ENCODE results near the gene IGLL5.

Gene IGLL5

DNA sequence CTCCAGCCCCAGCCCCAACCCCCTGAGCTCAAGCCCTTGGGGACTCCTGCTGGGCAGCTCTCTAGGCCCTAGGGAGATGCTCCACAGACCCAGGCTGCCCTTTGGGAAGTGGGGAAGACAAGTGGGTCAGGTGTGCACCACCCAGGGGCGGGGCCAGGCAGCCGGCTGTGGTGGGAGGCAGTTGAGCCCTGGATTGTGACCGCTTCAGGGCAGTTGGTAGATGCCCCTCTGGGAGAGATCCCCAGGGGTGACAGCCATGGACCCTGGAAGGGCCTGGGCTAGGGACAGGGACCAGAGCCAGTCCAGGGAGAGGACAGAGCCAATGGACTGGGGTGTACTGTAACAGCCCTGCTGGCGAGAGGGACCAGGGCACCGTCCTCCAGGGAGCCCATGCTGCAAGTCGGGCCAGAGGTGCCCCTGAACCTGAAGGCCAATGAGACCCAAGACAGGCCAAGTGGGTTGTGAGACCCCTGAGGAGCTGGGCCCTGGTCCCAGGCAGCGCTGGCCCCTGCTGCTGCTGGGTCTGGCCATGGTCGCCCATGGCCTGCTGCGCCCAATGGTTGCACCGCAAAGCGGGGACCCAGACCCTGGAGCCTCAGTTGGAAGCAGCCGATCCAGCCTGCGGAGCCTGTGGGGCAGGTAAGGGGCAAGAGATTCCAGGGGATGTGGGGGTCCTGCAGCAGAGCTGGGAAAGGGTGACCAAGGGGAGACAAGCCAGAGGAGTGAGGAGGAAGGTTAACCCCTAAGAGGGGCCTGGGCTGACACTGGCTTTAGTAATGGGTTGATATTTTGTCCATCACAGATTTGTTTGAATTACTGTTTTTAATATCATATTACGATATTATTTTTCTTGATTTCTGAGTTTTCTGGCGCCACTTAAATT lies at the start of gene IGLL5:
Gene IGLL5, plus strand, starts transcription at position 196 of the 883 bp plus-strand sequence. Its CDS starts 238 bp downstream, at position 434.
- no peak for DNase-seq

DNA sequence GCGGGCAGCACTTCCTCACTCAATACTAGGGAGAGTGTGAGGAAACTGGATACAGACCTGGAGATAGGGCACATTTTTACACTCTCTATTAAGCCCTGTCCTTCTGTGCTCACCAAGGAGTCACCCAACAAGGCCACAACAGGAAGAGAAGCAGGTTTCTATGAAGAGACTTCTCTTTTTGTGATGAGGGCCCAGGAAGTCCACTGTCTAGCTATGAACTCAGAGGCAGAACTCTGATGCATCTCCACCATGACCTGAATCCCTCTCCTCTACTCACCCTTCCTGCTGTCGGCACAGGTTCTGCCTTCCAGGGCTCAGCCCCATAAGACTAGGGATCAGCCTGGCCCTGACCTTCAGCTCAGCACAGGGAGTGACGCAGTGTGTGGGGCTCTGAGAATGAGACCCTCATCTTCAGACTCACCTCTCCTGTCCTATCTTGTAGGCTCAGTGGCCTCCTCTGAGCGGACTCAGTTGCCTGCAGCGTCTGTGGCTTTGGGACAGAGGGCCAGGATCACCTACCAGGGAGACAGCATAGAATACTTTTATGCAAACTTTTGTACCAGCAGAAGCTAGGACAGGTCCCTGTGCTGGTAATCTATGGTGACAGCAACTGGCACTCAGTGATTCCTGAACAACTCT lies 49.3 kb upstream of the IGLL5 start:
- DNase-seq = no peak

DNA sequence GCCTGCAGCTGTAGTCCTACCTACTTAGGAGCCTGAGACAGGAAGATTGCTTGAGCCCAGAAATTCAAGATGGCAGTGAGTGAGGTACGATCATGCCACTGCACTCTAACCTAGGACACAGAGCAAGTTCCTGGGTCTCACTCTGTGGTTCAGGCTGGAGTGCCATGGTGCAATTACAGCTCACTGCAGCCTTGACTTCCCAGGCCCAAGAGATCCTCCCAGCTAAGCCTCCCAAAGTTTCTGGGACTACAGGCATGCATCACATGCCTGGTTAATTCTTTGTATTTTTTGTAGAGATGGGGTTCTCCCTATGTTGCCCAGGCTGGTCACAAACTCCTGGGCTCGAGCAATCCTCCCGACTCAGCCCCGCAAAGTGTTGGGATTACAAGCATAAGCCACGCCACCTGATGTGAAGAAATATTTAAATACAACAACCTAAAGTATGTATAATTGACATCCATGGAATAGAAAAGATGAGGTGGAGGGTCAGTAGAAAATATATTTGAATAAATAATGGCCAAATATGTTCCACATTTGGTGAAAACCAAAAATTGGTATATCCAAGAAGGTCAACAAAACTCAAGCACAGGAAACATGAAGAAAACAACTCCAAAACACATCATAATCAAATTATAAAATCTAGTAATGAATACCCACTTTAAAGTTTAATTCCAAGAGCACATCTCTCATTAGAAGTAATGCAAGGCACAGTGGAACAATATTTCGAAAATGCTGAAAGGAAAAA lies 47.9 kb upstream of the IGLL5 start:
- DNase-seq = no peak

DNA sequence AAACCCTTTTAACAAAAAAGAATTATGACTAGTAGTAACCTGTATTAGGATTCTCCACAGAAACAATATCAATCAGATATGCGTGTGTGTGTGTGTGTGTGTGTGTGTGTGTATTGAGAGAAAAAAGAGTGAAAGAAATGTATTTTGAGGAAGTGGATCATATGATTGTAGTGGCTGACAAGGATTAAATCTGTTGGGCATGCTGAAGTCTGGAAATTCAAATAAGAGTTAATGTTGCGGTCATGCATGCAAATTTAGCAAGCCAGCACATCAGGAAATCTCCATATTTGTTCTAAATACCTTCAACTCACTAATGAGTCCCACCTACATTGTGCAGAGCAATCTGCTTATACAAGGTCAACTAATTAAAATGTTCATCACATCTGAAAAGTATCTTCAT lies 46.8 kb upstream of the IGLL5 start:
- no peak for DNase-seq

DNA sequence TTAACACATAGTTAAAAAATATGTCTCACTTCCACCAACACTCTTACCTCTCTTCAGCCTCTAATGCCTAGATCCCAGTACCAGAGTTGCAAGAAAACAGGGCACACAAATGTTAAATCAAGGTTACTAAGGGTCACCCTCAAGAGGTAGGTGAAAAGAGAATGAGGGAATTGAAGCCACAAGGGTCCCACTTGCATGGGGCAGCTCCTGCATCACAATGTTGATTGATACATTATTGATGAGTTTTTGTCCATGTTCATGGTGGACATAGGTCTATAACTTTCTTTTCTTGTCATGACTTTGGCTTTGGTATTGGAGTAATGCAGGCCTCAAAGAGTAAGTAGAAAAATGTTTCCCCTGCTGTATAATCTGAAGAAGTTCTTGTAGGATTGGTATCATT lies 46.0 kb upstream of the IGLL5 start:
- DNase-seq = no peak

DNA sequence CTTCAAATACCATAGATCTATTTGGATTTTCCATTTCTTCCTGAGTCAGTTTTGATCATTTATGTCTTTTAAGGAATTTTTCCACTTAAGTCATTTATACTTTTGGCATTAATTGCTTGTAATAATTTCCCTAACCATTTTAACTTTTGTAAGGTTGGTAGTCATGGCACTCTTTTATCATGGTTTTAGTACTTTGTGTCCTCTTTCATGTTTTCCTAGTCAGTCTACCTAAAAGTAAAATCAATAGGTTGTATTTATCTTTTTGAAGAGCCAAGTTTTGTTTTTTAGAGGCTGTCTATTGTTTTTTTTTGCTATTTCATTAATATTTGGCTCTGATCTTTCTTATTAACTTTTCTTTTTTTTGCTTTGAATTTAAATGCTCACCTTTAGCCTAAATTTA lies 45.5 kb upstream of the IGLL5 start:
- no peak for DNase-seq

DNA sequence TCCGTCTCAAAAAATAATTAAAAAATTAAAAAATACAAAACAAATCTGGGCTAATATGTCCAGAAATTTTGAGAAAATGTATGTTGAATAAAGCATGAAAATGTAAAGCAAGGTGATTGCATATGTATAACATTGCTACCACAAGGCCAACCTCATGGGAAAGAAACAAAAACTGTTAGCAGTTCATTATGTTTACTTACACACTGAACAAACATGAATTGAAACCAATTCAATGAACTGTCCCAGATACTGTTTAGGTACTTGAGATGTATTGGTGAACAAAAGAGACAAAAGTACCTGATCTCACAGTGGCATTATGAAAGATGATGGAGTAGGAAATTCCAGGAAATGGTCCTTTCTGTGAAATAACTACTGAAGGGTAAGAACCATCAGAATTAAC lies 43.8 kb upstream of the IGLL5 start:
- DNase-seq = no peak

DNA sequence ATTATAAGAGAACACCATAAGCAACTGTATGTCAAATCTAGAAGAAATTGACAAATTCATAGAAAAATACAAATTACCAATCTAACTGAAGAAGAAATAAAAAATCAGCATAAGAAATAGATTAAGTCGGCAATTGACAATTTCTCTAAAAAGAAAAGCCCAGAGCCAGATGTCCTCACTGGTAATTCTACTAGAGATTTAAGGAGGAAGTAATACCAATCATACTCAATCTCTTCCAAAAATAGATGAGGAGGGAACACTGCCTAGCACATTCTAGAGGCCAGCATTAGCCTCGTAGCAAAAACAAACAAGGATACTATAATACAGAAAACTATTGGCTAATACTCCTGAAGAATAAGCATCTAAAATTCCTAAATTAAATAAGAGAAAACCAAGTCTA lies 40.4 kb upstream of the IGLL5 start:
- DNase-seq = no peak

DNA sequence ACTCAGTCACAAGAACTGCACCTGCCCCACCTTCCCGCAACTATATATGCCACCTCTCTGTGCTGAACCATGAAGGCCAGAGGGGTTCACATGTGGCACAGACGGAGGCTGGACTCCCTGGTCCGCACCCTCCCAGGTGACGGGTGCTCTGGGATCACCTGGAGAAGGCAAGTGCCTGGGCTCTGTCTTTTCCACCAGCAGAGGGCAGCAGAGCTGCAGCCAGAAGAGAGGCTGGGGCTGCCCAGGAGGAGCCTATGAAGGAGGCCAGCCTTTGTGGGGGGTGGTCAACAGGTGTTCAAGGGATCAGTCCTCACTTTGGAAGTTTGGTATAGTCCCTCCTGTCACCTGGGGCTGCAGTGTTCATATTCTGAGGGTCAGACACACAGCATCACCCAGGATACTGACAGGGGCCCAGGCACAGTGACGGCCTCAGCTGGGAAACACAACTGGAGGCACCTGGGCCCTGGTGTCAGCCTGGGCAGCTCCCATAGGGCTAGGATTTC lies 39.2 kb upstream of the IGLL5 start:
- peak in 23 of 58 donors; percentile 2 to 26 (median 7) for DNase-seq

DNA sequence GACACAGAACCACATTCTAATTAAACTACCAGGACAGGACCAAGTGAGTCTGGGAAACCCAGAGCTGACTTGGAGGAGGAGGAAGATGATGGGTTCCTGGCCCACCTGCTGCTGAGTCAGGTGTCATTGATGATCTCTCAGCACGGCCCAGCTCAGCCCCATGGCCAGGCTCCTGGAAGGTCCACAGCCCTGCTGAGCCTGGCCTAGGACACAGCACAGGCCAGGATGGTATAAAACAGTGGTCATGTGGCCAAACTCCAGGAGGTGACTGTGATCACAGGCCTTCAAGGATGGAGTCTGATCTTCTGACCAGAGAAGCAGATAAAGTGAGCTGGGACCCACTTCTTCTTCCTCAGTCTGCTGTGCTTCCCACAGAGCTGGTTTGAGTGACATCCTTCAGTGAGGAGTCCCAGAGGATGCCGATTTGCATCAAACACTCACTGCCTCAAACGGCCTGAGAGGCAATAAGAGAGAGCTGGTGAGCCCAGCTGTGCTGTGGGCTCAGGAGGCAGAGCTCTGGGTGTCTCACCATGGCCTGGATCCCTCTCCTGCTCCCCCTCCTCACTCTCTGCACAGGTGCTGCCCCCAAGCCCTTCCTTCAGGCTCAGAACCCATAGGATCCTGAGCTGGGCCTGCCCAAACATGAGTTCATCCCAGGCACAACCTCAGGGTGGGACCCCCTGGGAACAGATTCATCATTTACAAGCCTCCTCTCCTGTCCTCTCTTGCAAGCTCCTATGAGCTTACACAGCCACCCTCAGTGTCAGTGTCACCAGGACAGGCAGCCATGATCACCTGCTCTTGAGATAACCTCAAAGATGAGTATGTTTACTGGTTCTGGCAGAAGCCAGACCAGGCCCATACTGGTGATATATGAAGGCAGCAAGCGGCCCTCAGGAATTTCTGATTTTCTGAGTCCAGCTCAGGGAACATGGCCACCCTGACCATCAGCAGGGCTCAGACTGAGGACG lies 37.7 kb upstream of the IGLL5 start:
- no peak for DNase-seq

DNA sequence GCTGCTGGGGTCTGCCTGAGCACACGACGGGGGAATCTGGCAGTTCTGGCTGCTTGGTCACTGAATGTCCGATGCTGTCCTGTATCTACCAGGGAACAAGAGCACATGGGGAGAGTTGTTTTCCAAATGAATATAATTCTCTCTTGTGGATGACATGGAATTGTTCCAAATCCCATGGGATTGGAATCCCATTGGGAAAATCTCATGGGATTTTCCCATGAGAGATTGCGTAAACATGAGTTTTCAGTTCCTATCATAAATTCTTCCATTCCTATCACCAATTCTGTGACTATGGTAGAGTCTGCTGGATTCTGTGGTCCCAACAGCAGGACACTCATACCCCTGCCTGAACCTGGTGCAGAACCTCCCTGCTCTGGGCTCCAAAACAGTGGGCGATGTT lies 35.6 kb upstream of the IGLL5 start:
- DNase-seq = no peak

DNA sequence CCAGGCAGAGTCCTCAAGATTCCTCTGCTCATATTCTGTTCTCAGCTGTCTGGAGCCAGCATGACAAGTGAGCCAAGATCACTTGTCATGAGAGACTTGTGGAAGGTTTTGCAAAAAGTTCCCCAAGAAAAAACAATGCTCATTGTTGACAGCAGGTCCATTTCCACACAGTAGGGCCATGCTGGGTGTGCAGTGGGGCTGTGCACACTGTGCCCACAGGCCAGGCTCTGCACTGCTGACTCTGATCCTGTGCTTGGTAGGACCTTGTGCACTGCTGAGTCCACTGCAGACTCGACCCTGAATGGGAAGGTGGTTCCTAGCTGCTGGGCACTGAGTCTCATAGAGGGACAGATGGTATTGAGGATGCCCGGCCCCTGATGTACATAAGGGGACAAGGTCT lies 33.9 kb upstream of the IGLL5 start:
- DNase-seq = no peak

DNA sequence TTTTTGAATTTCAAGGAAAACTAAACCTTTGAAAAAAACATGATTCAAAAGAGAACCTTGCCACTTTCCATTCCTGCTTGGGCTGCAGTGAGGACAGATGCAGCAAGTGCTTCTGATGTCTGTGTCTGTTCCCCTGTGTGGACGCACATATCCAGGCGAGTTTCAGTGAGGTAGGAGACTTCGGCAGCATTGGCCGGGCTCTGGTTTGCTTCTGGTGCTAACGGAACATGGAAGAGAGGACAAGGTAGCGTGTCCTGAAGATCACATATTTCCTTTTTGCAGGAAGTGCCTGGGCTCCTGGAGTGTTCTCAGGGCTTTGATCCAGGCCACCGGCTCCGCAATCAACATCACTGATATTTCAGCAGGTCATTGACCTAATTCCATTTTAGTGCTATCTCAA lies 33.1 kb upstream of the IGLL5 start:
- DNase-seq = no peak

DNA sequence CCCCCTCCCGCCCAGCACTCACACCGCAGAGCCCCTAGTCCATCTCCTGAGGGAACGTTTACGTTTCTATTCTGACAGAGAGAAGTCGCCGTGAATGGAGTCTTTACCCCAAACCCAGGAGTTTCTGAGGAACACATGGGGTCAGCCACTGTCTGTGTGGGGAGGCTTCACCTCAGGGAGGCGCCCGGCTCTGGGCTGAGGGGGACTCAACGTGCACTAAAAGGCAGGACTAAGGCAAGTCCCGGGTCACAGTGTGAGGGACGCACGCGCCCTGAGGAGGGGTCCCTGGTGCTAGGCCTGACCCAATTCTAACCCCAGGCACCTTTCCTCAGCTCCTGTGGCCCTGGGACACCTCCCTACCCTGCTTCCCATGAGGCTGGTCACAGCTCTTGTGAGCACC lies 32.5 kb upstream of the IGLL5 start:
- DNase-seq = no peak

DNA sequence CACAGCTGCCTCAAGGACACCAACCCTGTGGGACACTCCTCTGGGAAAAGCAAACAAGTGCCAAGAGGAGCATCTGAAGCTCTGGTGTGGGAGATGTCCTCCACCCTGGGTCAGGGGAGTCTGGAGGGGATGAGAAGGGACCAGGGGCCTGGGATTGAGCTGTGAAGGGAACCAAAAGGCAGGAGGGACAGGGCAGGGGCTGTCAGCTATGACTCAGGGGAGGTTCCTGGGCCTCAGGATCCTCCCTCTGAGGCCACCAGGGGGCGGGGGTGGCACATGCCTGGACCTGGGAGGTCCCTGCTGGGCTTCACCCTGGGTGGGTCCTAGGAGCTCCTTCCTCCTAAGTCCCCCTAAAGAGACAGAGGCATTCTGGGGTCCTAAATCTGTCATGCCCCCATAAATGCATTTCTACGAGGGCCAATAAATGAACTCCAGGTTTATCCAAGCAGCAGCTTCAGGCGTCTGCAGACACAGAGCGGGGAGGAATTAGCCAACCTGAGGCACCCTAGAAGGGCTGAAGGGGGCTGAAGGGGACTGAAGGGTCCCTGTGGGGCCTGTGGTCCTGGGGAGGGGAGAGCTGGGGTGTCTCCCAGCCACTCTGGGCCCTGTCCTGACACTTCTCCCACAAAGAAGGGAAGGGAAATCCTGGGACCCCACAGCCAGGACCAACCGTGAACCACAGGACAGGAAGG lies 31.9 kb upstream of the IGLL5 start:
- no peak for DNase-seq

DNA sequence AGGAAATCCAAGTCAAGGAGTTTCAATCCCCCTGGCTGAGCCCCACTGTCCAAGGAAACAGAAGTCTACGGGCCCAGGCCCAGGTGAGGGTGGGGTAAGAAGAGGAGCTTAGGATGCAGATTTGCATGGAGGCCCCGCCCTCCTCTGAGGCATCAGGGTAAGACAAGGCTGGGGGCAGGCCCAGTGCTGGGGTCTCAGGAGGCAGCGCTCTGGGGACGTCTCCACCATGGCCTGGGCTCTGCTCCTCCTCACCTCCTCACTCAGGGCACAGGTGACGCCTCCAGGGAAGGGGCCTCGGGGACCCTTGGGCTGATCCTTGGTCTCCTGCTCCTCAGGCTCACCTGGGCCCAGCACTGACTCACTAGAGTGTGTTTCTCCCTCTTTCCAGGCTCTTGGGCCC lies 31.3 kb upstream of the IGLL5 start:
- no peak for DNase-seq

DNA sequence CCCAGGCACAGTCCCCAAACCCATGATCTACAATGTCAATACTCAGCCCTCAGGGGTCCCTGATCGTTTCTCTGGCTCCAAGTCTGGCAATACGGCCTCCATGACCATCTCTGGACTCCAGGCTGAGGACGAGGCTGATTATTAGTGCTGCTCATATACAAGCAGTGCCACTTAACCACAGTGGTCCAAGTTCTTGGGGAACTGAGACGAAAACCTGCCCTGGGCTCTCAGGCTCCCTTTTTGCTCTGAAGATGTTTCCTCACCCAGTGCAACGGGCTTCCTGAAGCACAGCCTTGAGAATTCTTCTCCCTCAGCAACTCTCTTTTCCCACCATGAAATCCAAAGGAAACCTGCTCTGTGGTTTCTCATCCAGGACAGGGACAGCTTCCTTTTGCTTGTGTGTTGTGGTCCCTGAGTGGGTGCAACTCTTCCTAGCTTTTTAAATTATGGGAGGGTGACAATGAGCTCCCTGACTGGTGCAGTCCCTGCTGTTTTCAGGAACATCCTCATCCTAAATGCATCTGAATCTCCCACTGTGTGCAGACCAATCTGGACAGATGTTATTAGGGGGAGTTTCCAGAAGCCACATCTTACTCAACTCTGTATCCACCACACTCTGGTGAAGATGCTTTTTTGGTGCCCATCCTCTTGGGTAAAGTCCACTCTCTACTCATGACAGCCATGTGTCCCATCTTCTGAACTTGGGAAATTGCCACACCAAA lies 30.6 kb upstream of the IGLL5 start:
- DNase-seq = no peak

DNA sequence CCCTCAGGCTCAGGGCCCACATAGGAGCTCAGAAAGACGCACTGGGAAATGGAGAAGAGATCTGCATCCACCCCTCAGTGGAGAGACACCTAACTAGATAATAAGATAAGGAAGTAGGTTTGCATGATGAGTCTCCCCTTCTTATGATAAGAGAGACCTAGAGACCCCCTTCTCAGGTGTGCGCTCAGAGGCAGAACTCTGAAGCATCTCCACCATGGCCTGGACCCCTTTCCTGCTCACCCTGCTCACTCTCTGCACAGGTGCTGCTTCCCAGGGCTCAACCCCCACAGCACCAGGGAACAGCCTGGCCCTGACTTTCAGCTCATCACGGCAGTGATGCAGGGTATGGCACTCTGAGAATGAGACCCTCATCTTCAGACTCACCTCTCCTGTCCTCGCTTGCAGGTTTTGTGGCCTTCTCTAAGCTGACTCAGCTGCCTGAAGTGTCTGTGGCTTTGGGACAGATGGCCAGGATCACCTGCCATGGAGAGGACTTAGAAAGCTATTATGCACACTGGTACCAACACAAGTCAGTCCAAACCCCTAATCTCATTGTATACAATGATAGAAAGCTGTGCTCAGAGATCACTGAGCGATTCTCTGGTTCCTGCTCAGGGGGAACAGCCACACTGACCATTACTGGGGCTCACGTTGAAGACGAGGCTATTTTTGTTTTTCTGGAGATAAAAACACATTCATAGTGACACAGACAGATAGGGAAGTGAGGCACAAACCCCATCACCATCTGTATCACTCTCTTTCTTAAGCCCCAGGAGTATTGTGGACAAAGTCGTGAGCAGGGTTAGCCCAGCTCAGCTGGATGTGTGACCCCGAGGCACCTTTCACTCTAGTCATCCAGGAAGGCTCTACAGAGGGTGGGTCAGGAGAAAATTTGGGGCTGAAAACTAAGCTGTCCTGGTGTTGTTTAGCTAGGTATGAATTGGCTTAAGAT lies 29.7 kb upstream of the IGLL5 start:
- DNase-seq = no peak
